ENCODE measurements around the gene CCT6B. TPM values are rescaled to one million over a fixed set of nuclear protein-coding genes. Genes with fewer than 3 reads are reported as not detected.

CCT6B gene
- total and polyA plus RNA-seq, 2 of the 13 experiments (the other 11 are each of a cell fraction or from before 2014, with no cell fraction given) = 0.41 to 1.4 TPM

DNA sequence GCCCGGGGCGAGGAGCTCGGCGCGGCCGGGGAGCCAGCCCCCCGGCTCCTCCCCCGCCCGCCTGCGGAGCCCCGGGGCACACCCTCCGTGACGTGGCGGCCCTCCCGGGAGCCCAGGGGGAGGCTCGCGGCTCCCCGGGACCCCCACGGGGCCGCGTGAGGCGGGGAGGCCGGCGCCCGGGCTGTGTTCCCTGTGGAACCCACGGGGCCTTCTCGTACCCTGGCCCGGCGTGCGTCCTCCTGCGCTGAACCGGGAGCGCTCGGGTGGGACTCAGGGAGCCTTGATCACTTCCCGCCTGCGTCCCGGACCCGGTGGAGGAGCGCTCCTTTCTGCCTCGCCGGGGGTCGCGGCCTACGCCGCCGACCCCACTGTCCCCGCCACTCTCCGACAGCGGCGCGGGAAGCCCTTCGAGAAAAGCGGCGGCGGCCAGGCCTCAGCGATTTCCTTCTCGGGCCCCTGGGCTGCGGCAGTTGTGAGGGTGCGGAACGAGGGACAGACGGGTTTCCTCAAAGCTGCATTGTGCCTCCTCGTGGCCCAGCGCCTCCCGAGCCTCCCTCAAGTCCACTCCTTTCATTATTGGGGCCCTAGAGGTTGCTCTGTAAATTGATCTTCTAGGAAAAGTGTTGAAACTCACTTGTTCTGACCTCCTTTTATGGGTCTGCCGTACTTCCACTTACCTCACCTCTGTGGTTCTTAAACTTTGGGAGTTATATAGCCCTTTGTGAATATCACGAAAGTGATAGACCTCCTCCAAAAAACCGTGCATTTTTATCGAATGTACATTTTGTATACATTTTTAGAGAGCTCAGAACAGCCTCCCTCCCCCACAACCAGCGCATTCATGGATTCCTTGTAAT, 19.6 kb upstream of the CCT6B start (continued):
- TF ChIP-seq FOSL2 (CRISPR knock-in tag; IDR thresholded peaks at IDR 0.05) = no peak
- no peak for TF ChIP-seq FOXK2 (IDR thresholded peaks at IDR 0.05)
- TF ChIP-seq, protein P1, sequence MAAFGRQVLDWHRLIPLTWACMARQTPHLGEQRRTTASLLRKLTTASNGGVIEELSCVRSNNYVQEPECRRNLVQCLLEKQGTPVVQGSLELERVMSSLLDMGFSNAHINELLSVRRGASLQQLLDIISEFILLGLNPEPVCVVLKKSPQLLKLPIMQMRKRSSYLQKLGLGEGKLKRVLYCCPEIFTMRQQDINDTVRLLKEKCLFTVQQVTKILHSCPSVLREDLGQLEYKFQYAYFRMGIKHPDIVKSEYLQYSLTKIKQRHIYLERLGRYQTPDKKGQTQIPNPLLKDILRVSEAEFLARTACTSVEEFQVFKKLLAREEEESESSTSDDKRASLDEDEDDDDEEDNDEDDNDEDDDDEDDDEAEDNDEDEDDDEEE (CRISPR knock-in tag; IDR thresholded peaks at IDR 0.05) = no peak
- TF ChIP-seq ZNF234 (CRISPR knock-in tag; conservative IDR thresholded peaks at IDR 0.05) = no peak; the same call in 1 of the 2 replicates
- TF ChIP-seq AGO1 (IDR thresholded peaks at IDR 0.05; ENCODE audit: low read depth, low read length, poor library complexity, severe bottlenecking) = no peak
- peak; percentile 12; the same call in 1 of the 2 replicates for TF ChIP-seq ESRRA (CRISPR knock-in tag; IDR thresholded peaks at IDR 0.05; ENCODE audit: low read depth)
- TF ChIP-seq, protein P2, sequence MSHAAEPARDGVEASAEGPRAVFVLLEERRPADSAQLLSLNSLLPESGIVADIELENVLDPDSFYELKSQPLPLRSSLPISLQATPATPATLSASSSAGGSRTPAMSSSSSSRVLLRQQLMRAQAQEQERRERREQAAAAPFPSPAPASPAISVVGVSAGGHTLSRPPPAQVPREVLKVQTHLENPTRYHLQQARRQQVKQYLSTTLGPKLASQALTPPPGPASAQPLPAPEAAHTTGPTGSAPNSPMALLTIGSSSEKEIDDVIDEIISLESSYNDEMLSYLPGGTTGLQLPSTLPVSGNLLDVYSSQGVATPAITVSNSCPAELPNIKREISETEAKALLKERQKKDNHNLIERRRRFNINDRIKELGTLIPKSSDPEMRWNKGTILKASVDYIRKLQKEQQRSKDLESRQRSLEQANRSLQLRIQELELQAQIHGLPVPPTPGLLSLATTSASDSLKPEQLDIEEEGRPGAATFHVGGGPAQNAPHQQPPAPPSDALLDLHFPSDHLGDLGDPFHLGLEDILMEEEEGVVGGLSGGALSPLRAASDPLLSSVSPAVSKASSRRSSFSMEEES (CRISPR knock-in tag; IDR thresholded peaks at IDR 0.05) = no peak
- TF ChIP-seq ATF1 (CRISPR knock-in tag; IDR thresholded peaks at IDR 0.05) = no peak
- TF ChIP-seq KDM6A (CRISPR knock-in tag; IDR thresholded peaks at IDR 0.05; ENCODE audit: low read depth) = no peak
- no peak for TF ChIP-seq KDM3A (CRISPR knock-in tag; IDR thresholded peaks at IDR 0.05; ENCODE audit: low read depth)
- no peak for TF ChIP-seq PTBP1 (IDR thresholded peaks at IDR 0.05; ENCODE audit: low read depth, low read length, poor library complexity, severe bottlenecking)
- TF ChIP-seq TCF12 (IDR thresholded peaks at IDR 0.05) = no peak
- no peak for TF ChIP-seq TCF12 (CRISPR knock-in tag; IDR thresholded peaks at IDR 0.05)
- TF ChIP-seq CEBPZ (IDR thresholded peaks at IDR 0.05; ENCODE audit: low read length) = no peak
- no peak for TF ChIP-seq SUZ12 (IDR thresholded peaks at IDR 0.05; ENCODE audit: low read depth, low read length)
- TF ChIP-seq ZNF512 (CRISPR knock-in tag; IDR thresholded peaks at IDR 0.05) = no peak
- TF ChIP-seq TAF15 (IDR thresholded peaks at IDR 0.05; ENCODE audit: low read depth, low read length, poor library complexity, severe bottlenecking) = no peak
- TF ChIP-seq ZNF256 (CRISPR knock-in tag; conservative IDR thresholded peaks at IDR 0.05) = 0 out of 2 replicates have a peak, but pooled peaks have one; percentile 29
- no peak for TF ChIP-seq ZNF251 (CRISPR knock-in tag; IDR thresholded peaks at IDR 0.05)
- TF ChIP-seq RNF2 (conservative IDR thresholded peaks at IDR 0.05; ENCODE audit: low read depth) = no peak
- no peak for TF ChIP-seq ZFYVE20 (CRISPR knock-in tag; IDR thresholded peaks at IDR 0.05; ENCODE audit: borderline replicate concordance, low read depth)
- TF ChIP-seq SAFB2 (CRISPR knock-in tag; IDR thresholded peaks at IDR 0.05; ENCODE audit: borderline replicate concordance, low read depth) = no peak
- peak; percentile 50; the same call in 1 of the 2 replicates for TF ChIP-seq CBX5 (CRISPR knock-in tag; IDR thresholded peaks at IDR 0.05; ENCODE audit: borderline replicate concordance)
- peak; percentile 21; the same call in 1 of the 2 replicates for TF ChIP-seq ZNF331 (CRISPR knock-in tag; IDR thresholded peaks at IDR 0.05)
